Thyroid gland (tissue), 4 donors: ENCODE measurements around the gene USP11. TPM values are rescaled to one million over a fixed set of nuclear protein-coding genes. Genes with fewer than 3 reads are reported as not detected.

Experiments
- DNase-seq, 2 donors: peaks; one replicate each; pipeline ENCODE4 v3.0.0-alpha.2; 2019
- H3K27ac ChIP-seq, 3 donors: fragments of 200-600 bp; sonication (generic); 1 replicate in 2 of 3; 2 replicates in 1 of 3; pipeline ENCODE4 v1.5.1; 2016 to 2019; ENCODE audit warnings: mild to moderate bottlenecking in 1 of 3, moderate library complexity in 1 of 3
- H3K27me3 ChIP-seq: fragments of 200-600 bp; sonication (generic); one replicate; pipeline ENCODE4 v1.5.1; 2019
- H3K36me3 ChIP-seq, 2 donors: fragments of 200-600 bp; sonication (generic); one replicate each; pipeline ENCODE4 v1.5.1; 2016 to 2019
- H3K4me1 ChIP-seq, 2 donors: fragments of 200-600 bp; sonication (generic); one replicate each; pipeline ENCODE4 v1.5.1; 2017 to 2019
- H3K4me3 ChIP-seq, 3 donors: fragments of 200-600 bp; sonication (generic); replicated peaks in 1 of 3; 1 replicate in 2 of 3; 2 replicates in 1 of 3; pipeline ENCODE4 v1.5.1; 2016; ENCODE audit warnings: mild to moderate bottlenecking in 1 of 3
- H3K9me3 ChIP-seq: fragments of 200-600 bp; sonication (generic); one replicate; pipeline ENCODE4 v1.5.1; 2017
- POLR2A ChIP-seq, 2 donors: fragments of 450-650 bp; IDR thresholded peaks; one replicate each; pipeline ENCODE4 v1.6.1; 2017; ENCODE audit warnings: antibody characterized with exemption in 2 of 2, mild to moderate bottlenecking in 2 of 2, moderate library complexity in 1 of 2
- WGBS, 2 donors: methylation state at CpG; one replicate each; pipeline ENCODE4 v1.1.5; 2017; 5-methylcytosine and 5-hydroxymethylcytosine counted together
- intact Hi-C: fragments of 100-400 bp; cut with DNase I; formaldehyde crosslinking; loops from one replicate; pipeline ENCODE4 v1.15.1; 2023
- total RNA-seq, 4 donors: library from RNA; depleted of rRNA; stranded (reverse); fragments of >200 nt; gene quantifications; one replicate each; pipeline ENCODE4 v1.2.3, GENCODE V29; 2016
- TF ChIP-seq, protein P1 (sequence below), 6 experiments: fragments of 200-600 bp in 3 of 6; fragments of 450-650 bp in 3 of 6; sonication (generic) in 3 of 6; IDR thresholded peaks; one replicate each; pipeline ENCODE4 v1.5.1; 2016 to 2019; ENCODE audit warnings: antibody characterized with exemption in 6 of 6, mild to moderate bottlenecking in 2 of 6, inconsistent platforms in 1 of 6, moderate library complexity in 1 of 6

The USP11 gene
- total RNA-seq, 4 donors from 2014 or later = 61.9 to 128 (median 86.8) TPM

DNA sequence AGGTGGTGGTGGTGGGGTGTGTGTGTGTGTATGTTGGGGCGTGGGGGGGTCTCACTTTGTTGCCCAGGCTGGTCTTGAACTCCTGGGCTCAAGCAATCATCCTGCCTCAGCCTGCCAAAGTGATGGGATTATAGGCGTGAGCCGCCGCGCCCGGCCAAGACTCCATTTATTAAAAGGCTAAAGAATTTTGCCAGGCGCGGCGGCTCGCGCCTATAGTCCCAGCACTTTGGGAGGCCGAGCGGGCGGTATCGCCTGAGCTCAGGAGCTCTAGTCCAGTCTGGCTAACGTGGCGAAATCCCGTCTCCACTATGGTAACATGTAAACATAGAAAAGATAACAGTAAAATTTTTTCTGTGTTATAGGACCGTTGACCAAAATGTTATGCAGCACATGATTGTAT, 42.9 kb upstream of the USP11 start:
- Histone ChIP-seq H3K27ac (no peak overlapping the region), H3K27me3 (no peaks in the 10 kb centered on the region), H3K4me3 (no peak overlapping the region), H3K9me3 (no peaks in the 10 kb centered on the region), H3K36me3 (peaks cover 0 to 8% of the 10 kb centered on the region in 2 donors), H3K4me1 (peaks cover 17 to 24% of the 10 kb centered on the region in 2 donors)
- intact Hi-C loops = loop anchor here (5.0 kb wide), 2 partner anchors 197 to 337 kb away; no protein-coding TSS in a partner anchor
- WGBS, 2 donors = 74 to 77% methylated on average over 17 to 18 of the region's 19 CpGs
- no peak for TF ChIP-seq POLR2A (IDR thresholded peaks at IDR 0.05)
- TF ChIP-seq, protein P1, sequence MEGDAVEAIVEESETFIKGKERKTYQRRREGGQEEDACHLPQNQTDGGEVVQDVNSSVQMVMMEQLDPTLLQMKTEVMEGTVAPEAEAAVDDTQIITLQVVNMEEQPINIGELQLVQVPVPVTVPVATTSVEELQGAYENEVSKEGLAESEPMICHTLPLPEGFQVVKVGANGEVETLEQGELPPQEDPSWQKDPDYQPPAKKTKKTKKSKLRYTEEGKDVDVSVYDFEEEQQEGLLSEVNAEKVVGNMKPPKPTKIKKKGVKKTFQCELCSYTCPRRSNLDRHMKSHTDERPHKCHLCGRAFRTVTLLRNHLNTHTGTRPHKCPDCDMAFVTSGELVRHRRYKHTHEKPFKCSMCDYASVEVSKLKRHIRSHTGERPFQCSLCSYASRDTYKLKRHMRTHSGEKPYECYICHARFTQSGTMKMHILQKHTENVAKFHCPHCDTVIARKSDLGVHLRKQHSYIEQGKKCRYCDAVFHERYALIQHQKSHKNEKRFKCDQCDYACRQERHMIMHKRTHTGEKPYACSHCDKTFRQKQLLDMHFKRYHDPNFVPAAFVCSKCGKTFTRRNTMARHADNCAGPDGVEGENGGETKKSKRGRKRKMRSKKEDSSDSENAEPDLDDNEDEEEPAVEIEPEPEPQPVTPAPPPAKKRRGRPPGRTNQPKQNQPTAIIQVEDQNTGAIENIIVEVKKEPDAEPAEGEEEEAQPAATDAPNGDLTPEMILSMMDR (IDR thresholded peaks at IDR 0.05) = no peak
- no peak for DNase-seq

- peaks cover 24 to 32% of the 10 kb centered on the region in 2 donors for H3K4me1 ChIP-seq
- 3 to 4% methylated on average over 16 to 20 of the region's 40 CpGs for WGBS, 2 donors
- H3K36me3 ChIP-seq = peaks cover 0 to 5% of the 10 kb centered on the region in 2 donors
- peak overlapping the region in 1 of 3 donors; percentile 39 for H3K27ac ChIP-seq
- H3K9me3 ChIP-seq = no peaks in the 10 kb centered on the region
- H3K4me3 ChIP-seq = peak overlapping the region in 2 of 3 donors; percentile 41 to 44
- intact Hi-C loops = loop anchor here (5.0 kb wide), 2 partner anchors 197 to 337 kb away; no protein-coding TSS in a partner anchor
- no peaks in the 10 kb centered on the region for H3K27me3 ChIP-seq
- peak; percentile 86 to 88 for DNase-seq
- peak in 1 of 2 donors; percentile 68 for TF ChIP-seq POLR2A (IDR thresholded peaks at IDR 0.05)
- TF ChIP-seq, protein P1 (IDR thresholded peaks at IDR 0.05) = no peak
These were observed 42.2 kb upstream of the USP11 start for GRCh38 chrX:47190445-47191269.

- Histone ChIP-seq H3K36me3 (no peaks in the 10 kb centered on the region), H3K9me3 (no peaks in the 10 kb centered on the region), H3K27ac (peak overlapping the region in 1 of 3 donors; percentile 39), H3K4me3 (peak overlapping the region in 1 of 3 donors; percentile 41), H3K4me1 (peaks cover 31 to 39% of the 10 kb centered on the region in 2 donors), H3K27me3 (no peaks in the 10 kb centered on the region)
- DNase-seq = peak; percentile 12 to 23
- TF ChIP-seq POLR2A (IDR thresholded peaks at IDR 0.05) = peak in 1 of 2 donors; percentile 6
- TF ChIP-seq, protein P1 (IDR thresholded peaks at IDR 0.05) = no peak
- WGBS, 2 donors = 4 to 7% methylated on average over 5 to 9 of the region's 26 CpGs
- intact Hi-C loops = loop anchor here (5.0 kb wide), 2 partner anchors 196 to 336 kb away; no protein-coding TSS in a partner anchor
These were observed 41.5 kb upstream of the USP11 start for GRCh38 chrX:47191331-47191730.

GRCh38 chrX:47191806-47192401, 40.9 kb upstream of the USP11 start:
- no peaks in the 10 kb centered on the region for H3K9me3 ChIP-seq

More at GRCh38 chrX:47191806-47192401, 40.9 kb upstream of the USP11 start:
- Histone ChIP-seq H3K4me1 (peaks cover 35 to 42% of the 10 kb centered on the region in 2 donors), H3K4me3 (no peak overlapping the region), H3K27me3 (no peaks in the 10 kb centered on the region), H3K36me3 (peaks cover 0 to under 1% of the 10 kb centered on the region in 2 donors), H3K27ac (no peak overlapping the region)
- TF ChIP-seq, protein P1 (IDR thresholded peaks at IDR 0.05) = no peak
- TF ChIP-seq POLR2A (IDR thresholded peaks at IDR 0.05) = no peak
- intact Hi-C loops = loop anchor here (5.0 kb wide), 2 partner anchors 195 to 335 kb away; no protein-coding TSS in a partner anchor
- WGBS, 2 donors = 71 to 86% methylated on average over 12 to 16 of the region's 16 CpGs
- DNase-seq = no peak
